ENCODE results near the gene OBI1.
"Not testable (repeated sequence)": the region's sequence is repeated elsewhere in the genome, so short reads cannot be mapped to it uniquely, and the experiment has no call there.

OBI1 gene

DNA sequence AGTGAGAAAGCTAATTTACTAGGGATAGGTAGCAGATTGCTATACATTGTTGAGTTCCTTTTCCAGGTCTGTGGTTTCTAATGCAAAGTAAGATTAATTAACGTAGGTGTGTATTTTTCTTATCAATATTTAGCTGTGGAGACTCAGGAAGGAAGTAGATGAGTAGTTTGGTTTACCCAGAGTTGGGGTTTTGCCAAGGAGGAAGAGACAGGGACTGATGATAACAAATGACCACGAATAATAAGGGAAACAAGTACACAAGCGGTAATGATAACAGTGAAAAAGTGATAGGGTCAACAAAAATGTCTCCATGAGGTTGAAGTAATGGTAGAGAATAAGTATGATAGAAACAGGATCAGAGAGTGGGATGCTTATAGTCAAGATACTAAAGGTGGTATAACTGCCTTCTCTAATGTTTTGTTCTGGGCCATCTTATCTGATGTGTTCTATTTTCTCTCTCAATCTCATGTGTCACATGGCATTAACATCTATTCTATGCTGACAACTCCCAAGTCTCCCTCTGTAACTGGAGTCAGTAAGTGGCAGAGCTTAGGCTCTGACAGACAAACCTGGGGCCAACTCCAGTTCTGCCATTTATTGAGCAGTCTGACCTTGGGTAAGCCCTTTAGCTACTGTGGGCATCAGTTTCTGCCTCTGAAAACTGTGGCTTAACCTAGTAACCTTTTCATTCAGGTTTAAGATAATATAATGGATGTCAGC, 8.8 kb downstream of the OBI1 start:
- no peak for DNase-seq (ENCODE audit: low spot score)

DNA sequence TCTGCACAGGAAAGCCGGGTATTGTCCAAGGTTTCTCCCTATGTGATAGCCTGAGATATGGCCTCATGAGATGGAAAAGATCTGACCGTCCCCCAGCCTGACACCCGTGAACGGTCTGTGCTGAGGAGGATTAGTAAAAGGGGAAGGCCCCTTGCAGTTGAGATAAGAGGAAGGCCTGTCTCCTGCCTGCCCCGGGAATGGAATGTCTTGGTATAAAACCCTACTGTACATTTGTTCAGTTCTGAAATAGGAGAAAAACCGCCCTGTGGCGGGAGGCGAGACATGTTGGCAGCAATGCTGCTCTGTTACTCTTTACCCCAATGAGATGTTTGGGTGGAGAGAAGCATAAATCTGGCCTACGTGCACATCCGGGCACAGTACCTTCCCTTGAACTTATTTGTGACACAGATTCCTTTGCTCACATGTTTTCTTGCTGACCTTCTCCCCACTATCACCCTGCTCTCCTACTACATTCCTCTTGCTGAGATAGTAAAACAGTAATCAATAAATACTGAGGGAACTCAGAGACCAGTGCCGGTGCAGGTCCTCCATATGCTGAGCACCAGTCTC, 11.8 kb downstream of the OBI1 start:
- DNase-seq (ENCODE audit: low spot score), result not testable (repeated sequence)

DNA sequence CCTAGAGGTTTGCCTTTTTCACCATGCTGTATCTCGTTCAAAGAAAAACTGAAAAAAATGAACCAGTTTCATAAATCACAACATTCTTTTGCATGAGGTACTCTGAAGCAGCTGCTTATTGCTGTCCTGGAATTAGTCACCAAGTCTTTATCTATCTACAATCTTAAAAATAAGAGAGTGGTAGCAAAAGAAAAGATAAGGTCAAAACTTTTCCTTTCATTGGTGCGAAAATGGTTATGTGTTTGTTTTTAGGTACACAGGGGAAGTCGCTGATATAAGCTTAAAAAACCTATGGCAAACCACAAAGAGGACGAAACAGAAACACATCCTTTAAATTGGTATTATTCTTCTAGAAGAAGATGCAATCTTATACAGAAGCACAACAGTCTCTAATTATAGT, 20.7 kb downstream of the OBI1 start:
- no peak for DNase-seq (ENCODE audit: low spot score)

DNA sequence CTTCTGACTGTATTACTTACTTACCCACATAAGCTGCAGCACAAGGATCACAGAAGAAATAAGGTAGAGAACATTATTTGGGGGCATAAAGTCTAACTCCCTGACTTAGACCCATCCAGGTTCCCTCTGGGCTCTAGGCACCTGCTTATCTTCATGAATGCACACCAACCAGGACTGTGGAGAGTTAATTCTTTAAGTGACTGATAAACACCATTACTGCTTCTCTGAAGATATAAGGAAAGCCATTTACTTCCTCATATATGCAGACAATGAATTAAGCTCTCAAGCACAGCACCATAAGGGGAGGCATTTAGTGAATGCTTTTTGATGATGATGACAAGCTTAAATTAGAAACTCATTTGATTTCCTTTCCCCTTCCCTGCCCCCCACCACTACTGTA, 22.5 kb downstream of the OBI1 start:
- DNase-seq (ENCODE audit: low spot score), result no peak

DNA sequence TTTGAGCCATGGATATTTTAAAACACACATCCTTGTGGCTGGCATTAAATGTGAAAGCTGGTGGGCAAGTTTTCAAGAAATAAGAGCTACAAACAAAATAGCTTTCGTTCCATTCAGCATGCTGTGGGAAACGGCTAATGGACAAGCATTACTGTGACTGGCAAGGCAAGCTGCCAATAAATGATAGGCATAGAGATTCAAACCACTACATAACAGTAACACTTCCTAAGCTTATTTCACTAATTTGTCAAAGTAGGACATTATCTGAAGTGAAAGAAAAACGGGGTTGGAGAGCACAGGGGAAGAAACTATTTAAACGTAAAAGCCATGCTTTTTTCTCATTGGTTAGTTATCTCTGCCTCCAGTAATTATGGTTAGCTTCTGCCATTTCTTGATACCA, 26.0 kb downstream of the OBI1 start:
- DNase-seq (ENCODE audit: low spot score), result no peak

DNA sequence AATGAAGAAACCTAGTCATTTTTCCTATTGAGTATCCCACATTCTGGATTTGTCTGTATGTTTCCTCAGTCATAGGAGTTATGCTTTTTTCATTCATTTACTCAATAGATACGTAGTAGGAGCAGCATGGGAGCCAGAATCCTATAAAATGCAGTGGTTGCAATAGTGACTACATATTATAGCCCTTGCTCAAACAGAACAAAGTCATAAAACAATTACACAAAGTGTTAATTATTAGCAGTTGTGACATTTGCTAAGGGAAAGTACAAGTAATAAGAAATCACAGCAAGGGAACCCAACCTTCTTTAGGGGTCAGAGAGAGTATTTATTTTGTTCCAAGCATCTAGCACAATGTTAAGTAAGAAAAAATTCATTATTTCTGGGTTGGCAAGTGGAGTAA, 27.9 kb downstream of the OBI1 start:
- DNase-seq (ENCODE audit: low spot score), result no peak

DNA sequence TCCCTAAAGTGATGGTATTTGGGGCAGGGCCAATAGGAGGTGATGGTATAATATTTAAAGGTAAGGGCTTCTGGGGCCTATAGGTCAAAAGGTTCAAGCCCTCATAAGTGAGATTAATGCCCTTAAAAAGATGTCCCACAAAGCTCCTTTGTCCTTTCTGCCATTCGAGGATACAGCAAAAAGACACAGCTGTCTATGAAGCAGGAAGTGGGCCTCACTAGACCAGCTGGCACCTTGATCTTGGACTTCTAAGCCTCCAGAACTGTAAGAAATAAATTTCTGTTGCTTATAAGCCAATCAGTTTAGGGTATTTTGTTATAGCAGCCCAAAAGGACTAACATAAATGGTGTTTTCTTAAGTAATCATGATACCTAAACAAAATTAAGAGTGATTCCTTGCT, 28.4 kb downstream of the OBI1 start:
- no peak for DNase-seq (ENCODE audit: low spot score)

DNA sequence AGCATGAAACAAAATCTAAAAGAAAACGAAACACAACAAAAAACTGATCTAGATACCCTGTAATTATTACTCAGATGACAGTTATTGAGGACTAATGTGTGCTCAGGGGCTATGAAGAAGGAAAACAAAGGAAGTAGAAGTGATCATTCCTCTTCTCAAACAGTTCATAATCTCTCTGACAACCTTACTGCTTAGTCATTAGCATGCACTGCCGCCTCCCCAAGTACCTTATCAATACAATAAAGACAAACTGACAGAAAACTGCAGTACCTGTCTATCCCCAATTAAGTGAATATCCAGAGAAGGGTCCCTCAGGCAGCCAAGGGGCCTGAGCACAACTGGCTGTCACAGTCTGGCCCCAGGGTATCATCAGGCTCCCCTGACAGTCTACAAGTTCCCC, 33.6 kb downstream of the OBI1 start:
- no peak for DNase-seq (ENCODE audit: low spot score)

DNA sequence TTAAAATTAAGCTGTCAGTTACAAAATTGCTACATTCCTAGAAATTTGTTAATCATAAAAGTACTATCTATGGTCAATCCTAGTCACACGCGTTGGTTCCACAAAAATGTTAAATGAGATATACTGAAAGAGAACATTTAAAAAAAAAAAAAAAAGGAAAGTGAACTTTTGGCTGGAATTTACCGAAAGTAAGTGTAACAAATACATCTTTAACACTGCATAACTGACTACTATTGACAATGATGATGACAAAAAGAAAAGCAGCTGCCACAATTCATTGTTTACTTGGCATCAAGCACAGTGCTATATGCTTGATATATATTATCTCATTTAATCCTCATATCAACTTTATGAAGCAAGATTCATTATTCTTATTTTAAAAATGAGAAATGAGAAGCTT, 35.8 kb downstream of the OBI1 start:
- DNase-seq (ENCODE audit: low spot score), result no peak

DNA sequence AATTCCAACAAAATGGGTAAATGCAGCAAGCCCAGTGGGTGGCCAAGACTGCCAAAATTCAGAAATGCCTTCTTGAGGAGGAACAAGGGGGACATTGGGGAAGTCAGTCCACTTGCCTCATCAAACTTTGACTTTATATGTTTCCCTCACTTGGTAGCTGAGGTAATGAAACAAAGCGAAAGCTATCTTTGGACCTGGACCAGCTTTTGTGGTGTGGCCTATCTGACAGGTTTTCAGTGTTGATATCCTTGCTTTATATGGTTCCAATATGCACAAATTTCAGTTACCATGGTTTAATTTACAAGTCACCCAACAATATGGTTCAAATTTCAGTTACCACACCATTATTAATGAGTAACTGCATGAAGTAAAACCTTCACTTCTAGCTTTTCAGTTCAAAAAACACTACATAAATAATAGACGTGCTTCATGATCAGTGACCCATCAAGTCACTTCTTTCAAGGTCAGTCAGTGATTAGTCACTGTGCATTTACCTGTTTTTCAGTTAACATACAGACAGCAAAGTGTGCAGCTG, 38.0 kb downstream of the OBI1 start:
- DNase-seq (ENCODE audit: low spot score), result no peak

DNA sequence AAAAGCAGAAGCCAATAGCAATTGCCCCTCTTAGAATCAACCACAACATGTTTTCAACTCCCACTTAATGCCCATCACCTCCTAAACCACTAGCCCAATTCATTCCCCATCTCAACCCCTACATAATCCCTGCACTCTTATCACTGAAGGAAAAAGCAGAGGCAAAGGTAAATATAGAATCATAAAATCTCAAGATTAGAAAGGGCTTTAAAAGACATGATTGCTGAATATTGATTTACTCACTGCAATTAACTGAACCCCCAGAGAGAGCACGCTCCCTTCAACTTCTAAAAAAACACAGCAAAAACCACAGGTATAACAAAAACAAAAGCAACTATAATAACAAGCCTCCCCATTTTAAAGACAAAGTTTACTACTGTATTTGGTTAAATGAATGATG, 40.5 kb downstream of the OBI1 start:
- no peak for DNase-seq (ENCODE audit: low spot score)

DNA sequence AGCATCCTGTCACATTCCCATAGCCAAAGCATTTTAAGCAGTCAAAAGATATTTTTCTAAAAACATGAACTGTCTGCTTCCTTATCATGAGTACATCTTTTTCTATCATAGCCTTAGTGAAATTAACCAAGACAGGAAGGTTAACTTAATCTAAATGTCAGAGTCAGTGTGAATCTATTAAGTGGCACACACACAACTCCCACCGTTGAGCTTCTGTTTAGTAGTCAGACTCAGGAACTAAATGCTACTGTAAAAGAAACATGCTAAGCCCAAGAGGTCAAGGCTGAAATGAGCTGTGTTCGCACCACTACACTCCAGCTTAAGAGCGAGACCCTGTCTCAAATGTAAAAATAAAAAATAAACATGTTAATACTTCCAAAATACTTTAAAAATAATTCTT, 47.9 kb downstream of the OBI1 start:
- DNase-seq (ENCODE audit: low spot score), result no peak

DNA sequence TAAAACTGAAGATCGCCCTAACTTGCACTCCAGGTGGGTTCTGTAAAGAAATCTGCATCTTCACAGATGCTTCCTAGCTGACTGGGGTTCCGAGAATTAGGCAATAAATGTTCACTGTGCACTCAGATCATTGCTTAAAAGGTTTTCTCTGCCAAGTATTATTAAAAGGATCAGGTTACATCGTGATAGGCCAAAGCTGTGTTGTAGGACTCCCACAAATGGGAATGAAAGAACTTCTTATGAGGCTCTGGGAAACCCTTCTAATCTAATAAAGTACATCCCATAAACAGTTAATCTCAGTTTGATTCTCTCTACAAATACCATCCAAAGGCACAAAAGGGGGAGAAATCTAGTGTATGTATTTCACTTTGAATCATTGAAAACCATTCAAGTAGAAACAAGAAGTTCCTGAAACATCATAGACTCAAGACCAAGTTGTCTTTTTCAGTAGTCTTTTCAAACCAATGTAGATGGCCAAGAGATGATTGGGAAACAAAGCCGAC, 48.5 kb downstream of the OBI1 start:
- no peak for DNase-seq (ENCODE audit: low spot score)

DNA sequence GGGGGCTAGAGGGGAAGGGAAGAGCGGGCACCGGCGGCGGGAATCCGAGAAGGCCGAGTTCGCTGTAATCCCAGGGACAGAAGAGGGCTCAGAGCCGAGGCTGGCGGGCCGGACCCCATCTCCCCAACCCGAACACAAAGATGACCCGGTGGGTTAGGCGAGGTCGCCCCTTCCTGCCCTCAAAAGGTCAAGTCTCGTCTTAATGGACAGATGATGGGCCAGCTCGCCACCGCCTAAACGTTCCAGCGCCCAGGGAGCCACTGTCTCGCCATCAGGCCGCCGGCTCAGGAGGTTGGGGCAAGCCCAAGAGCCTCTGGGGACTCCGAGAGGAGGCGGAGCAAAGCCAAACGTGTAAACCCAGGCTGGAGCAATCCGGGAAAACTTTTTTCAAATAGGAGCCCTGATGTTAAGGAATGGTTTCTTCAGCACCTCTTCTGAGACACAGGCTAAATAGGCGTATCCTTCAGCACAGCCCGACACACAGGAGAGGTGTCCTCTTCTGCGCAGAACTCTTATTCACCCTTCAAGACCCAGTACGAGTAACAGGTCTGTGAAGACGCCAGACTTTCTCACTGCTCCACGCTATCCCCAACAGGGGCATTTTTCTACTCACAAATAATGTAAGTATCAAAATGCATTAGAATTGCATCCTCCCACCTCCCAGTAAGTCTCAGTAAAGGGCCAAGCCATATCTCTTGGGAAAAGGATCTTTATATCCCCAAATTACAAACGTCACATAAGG, 49.3 kb downstream of the OBI1 start:
- no peak for DNase-seq (ENCODE audit: low spot score)

DNA sequence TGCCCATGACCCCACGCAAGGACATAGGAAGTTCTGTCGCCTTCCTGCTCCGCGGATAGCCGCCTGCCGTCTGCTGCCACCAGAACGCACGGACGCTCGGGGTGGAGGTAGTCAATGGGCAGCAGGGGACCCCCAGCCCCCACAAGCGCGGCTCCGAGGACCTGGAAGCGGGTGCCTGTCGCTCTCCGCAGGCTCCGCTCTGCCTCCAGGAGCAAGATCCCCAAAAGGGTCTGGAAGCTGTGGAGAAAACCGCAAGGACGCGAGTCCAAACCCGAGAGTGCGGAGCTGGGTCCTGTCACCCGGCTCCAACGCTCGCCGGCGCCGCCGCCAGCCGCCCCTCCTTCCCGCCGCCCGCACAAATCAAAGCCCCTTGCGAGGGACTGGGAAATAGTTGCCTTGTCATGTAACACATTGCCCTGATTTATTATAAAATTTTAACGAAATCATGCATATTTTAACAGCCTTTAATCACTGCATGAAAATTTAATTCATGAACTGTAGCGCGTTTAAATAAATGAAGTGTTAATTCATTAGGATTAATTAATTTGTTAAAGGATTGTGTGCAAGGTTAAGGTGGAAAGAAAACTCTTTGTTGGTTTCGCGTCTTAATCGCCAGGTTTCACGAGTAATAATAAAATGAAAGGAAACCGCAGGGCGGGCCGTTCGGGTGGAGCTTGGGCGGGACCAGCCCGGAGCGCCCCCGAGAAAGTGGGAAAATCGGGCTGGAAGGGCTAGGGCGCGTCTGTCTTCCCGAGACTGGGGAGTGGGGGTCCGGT, 50.1 kb downstream of the OBI1 start:
- DNase-seq (ENCODE audit: low spot score), result no peak

DNA sequence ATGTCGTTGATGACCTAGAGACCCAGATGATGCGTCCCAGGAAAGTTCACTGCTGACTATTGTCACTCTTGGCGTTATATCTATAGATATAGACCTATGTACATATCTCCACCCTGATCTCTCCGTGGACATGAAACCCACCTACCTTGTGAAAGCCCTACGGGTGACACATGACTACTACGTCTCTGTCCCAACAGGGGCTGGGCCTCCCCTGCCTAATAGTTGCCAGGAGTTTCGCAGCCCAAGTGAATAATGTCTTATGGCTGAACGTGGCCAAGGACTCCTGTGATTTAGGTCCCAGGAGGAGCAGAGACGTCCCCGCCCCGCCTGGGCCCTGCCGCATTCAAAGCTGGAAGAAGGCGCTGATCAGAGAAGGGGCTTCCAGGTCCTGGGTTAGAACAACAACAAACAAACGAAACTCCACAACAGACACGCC, 50.7 kb downstream of the OBI1 start:
- DNase-seq (ENCODE audit: low spot score), result no peak

DNA sequence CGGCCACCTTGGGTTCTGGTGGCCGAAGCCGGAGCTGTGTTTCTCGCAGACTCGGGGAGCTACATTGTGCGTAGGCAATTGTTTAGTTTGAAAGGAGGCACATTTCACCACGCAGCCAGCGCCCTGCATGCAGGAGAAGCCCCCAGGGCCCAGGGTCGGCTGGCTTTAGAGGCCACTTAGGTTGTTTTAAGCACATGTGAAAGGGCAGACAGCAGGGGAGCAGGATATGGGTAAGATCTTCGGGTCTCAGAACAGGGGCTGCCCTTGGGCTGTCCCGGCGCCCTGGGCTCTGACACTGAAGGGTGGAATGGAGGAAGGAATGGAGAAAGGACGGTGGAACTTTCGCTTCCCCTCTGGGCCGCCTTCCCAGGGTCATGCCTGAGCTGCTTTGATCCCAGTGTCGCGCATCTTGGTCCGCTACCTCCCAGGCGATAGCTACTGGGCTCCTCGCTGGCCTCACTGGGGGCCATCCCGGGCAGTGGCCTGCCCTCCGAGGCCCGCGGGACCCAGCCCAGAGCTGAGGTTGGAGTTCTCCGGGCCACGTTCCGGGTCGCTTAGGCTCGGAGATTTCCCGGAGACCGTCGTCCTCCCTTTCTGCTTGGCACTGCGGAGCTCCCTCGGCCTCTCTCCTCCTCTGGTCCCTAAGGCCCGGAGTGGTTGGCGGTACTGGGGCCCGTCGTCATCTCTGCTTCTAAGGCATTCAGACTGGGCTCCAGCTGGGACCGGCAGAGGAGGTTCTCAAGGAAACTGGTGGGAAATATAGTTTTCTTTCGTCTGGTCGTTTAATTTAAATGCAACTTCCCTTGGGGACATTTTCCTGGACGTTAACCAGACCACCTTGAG, 51.3 kb downstream of the OBI1 start:
- DNase-seq (ENCODE audit: low spot score), result no peak

DNA sequence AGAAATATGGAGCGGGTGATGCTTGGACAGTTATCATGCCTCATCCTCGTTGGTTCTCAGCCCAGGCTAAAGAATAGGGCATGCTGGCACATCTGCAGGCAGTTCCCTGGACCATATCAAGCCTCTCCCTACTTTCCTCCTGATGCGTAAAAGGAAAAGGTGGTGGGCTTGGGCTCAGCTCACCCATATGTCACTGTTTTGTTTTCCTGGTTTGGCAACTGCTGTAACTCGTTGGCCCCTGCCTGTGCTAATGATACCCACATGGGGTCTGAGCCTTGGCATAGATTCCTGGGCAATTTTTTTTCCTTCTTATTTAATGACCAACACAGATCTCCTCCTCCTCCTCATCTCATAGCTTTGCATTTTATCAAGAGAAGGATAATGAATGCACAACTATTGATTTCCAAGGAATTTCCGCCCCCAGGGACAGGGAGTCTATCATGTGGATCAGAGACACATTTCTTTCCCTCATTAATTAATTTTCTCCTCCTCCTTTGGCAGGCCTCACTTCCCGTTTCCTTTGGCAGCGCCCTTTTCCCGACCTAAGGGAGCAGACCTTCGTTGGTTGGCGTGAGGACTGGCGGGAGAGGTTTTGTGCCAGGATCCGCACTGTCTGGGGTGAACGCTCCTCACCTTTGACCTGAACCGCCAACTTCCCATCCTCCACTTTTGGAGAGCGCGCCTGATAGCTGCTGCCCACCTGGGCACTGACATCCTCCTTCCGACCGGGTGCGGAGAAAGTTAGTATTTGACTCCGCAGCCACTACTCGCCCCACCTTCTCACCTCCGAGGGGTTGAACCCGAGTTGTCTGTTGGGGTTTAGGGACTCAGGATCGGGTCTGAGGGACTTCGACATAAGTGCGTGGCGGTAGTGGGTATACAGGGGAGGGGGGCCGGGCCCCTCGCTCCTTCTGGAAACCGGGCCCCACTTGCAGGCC, 52.2 kb downstream of the OBI1 start:
- no peak for DNase-seq (ENCODE audit: low spot score)

DNA sequence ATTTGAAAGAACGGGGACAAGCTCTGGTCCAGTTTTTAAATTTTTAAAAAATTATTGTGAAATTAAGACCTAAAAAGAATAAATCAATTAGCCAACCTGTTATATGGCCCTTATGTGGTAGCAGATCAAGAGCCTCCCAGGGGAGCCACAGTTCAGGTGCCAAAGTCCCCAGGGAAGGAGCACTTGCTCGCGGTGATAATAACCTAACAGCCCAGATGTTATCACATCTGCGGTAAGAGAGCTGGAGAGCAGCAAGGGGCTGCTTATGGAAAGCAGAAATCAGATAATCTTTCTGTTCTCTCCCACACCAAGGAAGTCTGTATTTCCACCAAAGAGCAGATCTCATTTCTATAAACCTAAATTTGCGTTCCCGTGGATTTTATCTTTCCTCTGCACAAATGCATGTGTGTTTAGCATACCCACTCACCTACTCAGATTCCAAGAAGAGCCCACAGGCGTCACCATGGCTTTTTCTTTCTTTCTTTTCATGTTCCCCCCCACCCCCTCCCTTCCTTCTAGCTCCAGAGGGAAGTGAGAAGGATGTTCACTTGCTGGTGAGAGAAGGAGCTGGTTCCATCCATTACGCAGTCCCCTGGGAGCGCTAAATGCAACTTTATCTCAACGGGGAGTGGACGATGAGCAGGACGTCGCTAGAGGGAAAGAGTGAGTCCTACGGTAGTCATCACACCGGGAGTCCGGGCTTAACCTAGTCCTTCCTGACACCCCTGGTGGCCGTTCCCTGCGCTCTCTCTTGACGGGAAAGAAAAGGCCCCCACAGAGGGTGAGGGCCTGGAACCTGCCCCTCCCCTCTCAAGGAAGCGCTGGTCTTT, 54.0 kb downstream of the OBI1 start:
- DNase-seq (ENCODE audit: low spot score), result no peak

Measured in CD4-positive, alpha-beta T cell treated with Interleukin-6 at 100 ng/mL for 8 hours (primary cell).